SK-N-SH treated with all-trans-retinoic acid at 6 μM for 48 hours (cell line): ENCODE measurements around the gene ELF5.

Experiments
- ATAC-seq: fragments of 200-7000 bp; cut with Tn5 transposase; 3 replicates; pipeline ENCODE4 v1.9.1; 2020; ENCODE audit warnings: mild to moderate bottlenecking, moderate library complexity
- CSDC2 ChIP-seq: fragments of 250-450 bp; sonication (Bioruptor Pico); IDR thresholded peaks from 2 replicates; pipeline ENCODE4 v1.5.0; 2020; ENCODE audit warnings: mild to moderate bottlenecking, moderate library complexity
- ESRRG ChIP-seq: fragments of 250-450 bp; sonication (Bioruptor Pico); IDR thresholded peaks from 2 replicates; pipeline ENCODE4 v1.6.1; 2021; ENCODE audit warnings: mild to moderate bottlenecking
- GLIS3 ChIP-seq: fragments of 250-450 bp; sonication (Bioruptor Pico); IDR thresholded peaks from 2 replicates; pipeline ENCODE4 v1.5.0; 2020; ENCODE audit warnings: mild to moderate bottlenecking, moderate library complexity
- ISL1 ChIP-seq: fragments of 250-450 bp; sonication (Bioruptor Pico); IDR thresholded peaks from 2 replicates; pipeline ENCODE4 v2.1.2; 2022; ENCODE audit warnings: mild to moderate bottlenecking, moderate library complexity
- OSR1 ChIP-seq: fragments of 250-450 bp; sonication (Bioruptor Pico); IDR thresholded peaks from 2 replicates; pipeline ENCODE4 v1.8.0; 2022; ENCODE audit warnings: moderate library complexity, mild to moderate bottlenecking, inconsistent platforms
- PPARA ChIP-seq: fragments of 250-450 bp; sonication (Bioruptor Pico); IDR thresholded peaks from 2 replicates; pipeline ENCODE4 v1.5.0; 2020; ENCODE audit warnings: mild to moderate bottlenecking, borderline replicate concordance
- RARB ChIP-seq: fragments of 250-450 bp; sonication (Bioruptor Pico); IDR thresholded peaks from 2 replicates; pipeline ENCODE4 v1.8.0; 2021; ENCODE audit warnings: mild to moderate bottlenecking, moderate library complexity
- TCF4 ChIP-seq: fragments of 250-450 bp; sonication (Bioruptor Pico); IDR thresholded peaks from 2 replicates; pipeline ENCODE4 v1.8.0; 2021; ENCODE audit warnings: mild to moderate bottlenecking, moderate library complexity, borderline replicate concordance
- TOX ChIP-seq: fragments of 250-450 bp; sonication (Bioruptor Pico); IDR thresholded peaks from 2 replicates; pipeline ENCODE4 v1.8.0; 2021; ENCODE audit warnings: mild to moderate bottlenecking, moderate library complexity, borderline replicate concordance
- ZC3H10 ChIP-seq: fragments of 250-450 bp; sonication (Bioruptor Pico); IDR thresholded peaks from 2 replicates; pipeline ENCODE4 v1.5.1; 2021; ENCODE audit warnings: mild to moderate bottlenecking, moderate library complexity
- ZFP3 ChIP-seq: fragments of 250-450 bp; sonication (Bioruptor Pico); IDR thresholded peaks from 2 replicates; pipeline ENCODE4 v1.5.0; 2020; ENCODE audit warnings: mild to moderate bottlenecking, moderate library complexity
- ZFP30 ChIP-seq: fragments of 450-650 bp; formaldehyde crosslinking; IDR thresholded peaks from 2 replicates; pipeline ENCODE4 v1.5.0; 2022; ENCODE audit warnings: mild to moderate bottlenecking, moderate library complexity
- ZNF565 ChIP-seq: fragments of 450-650 bp; formaldehyde crosslinking; conservative IDR thresholded peaks from 2 replicates; pipeline ENCODE4 v1.5.0; 2020; ENCODE audit warnings: low read depth, mild to moderate bottlenecking, moderate library complexity
- ZNF70 ChIP-seq: fragments of 450-650 bp; formaldehyde crosslinking; IDR thresholded peaks from 2 replicates; pipeline ENCODE4 v1.5.0; 2020; ENCODE audit warnings: mild to moderate bottlenecking, moderate library complexity
- ZNF8 ChIP-seq: fragments of 450-650 bp; formaldehyde crosslinking; IDR thresholded peaks from 2 replicates; pipeline ENCODE4 v1.5.0; 2020; ENCODE audit warnings: mild to moderate bottlenecking, moderate library complexity
- TF ChIP-seq, protein P1 (sequence below): fragments of 250-450 bp; sonication (Bioruptor Pico); IDR thresholded peaks from 2 replicates; pipeline ENCODE4 v1.8.0; 2021; ENCODE audit warnings: low read depth, mild to moderate bottlenecking, moderate library complexity, borderline replicate concordance
- TF ChIP-seq, protein P2 (sequence below): fragments of 250-450 bp; sonication (Bioruptor Pico); IDR thresholded peaks from 2 replicates; pipeline ENCODE4 v1.5.1; 2021; ENCODE audit warnings: mild to moderate bottlenecking, moderate library complexity
- TF ChIP-seq, protein P3 (sequence below): fragments of 250-450 bp; sonication (Bioruptor Pico); IDR thresholded peaks from 2 replicates; pipeline ENCODE4 v1.5.0; 2020; ENCODE audit warnings: mild to moderate bottlenecking, moderate library complexity
- TF ChIP-seq, protein P4 (sequence below): fragments of 250-450 bp; sonication (Bioruptor Pico); IDR thresholded peaks from 2 replicates; pipeline ENCODE4 v1.5.1; 2020; ENCODE audit warnings: low read depth, mild to moderate bottlenecking, moderate library complexity

The ELF5 gene

GRCh38 chr11:34540870-34541269, 27.3 kb upstream of the ELF5 start:
- ATAC-seq = no peak
- TF ChIP-seq ZNF565 (CRISPR knock-in tag) = no peak
- no peak for TF ChIP-seq ZFP30
- TF ChIP-seq PPARA = no peak
- no peak for TF ChIP-seq OSR1 (CRISPR knock-in tag)
- TF ChIP-seq, protein P1, sequence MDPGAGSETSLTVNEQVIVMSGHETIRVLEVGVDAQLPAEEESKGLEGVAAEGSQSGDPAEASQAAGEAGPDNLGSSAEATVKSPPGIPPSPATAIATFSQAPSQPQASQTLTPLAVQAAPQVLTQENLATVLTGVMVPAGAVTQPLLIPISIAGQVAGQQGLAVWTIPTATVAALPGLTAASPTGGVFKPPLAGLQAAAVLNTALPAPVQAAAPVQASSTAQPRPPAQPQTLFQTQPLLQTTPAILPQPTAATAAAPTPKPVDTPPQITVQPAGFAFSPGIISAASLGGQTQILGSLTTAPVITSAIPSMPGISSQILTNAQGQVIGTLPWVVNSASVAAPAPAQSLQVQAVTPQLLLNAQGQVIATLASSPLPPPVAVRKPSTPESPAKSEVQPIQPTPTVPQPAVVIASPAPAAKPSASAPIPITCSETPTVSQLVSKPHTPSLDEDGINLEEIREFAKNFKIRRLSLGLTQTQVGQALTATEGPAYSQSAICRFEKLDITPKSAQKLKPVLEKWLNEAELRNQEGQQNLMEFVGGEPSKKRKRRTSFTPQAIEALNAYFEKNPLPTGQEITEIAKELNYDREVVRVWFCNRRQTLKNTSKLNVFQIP (CRISPR knock-in tag) = no peak
- TF ChIP-seq ESRRG (CRISPR knock-in tag) = no peak
- TF ChIP-seq, all 23 proteins: peak for 0

- TF ChIP-seq ZNF8 (CRISPR knock-in tag) (no peak), RARB (no peak), ZFP3 (no peak), TOX (CRISPR knock-in tag) (no peak), ZNF70 (CRISPR knock-in tag) (no peak), ISL1 (CRISPR knock-in tag) (no peak)
- TF ChIP-seq, protein P2, sequence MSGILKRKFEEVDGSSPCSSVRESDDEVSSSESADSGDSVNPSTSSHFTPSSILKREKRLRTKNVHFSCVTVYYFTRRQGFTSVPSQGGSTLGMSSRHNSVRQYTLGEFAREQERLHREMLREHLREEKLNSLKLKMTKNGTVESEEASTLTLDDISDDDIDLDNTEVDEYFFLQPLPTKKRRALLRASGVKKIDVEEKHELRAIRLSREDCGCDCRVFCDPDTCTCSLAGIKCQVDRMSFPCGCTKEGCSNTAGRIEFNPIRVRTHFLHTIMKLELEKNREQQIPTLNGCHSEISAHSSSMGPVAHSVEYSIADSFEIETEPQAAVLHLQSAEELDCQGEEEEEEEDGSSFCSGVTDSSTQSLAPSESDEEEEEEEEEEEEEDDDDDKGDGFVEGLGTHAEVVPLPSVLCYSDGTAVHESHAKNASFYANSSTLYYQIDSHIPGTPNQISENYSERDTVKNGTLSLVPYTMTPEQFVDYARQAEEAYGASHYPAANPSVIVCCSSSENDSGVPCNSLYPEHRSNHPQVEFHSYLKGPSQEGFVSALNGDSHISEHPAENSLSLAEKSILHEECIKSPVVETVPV (CRISPR knock-in tag) = no peak
- TF ChIP-seq, protein P3, sequence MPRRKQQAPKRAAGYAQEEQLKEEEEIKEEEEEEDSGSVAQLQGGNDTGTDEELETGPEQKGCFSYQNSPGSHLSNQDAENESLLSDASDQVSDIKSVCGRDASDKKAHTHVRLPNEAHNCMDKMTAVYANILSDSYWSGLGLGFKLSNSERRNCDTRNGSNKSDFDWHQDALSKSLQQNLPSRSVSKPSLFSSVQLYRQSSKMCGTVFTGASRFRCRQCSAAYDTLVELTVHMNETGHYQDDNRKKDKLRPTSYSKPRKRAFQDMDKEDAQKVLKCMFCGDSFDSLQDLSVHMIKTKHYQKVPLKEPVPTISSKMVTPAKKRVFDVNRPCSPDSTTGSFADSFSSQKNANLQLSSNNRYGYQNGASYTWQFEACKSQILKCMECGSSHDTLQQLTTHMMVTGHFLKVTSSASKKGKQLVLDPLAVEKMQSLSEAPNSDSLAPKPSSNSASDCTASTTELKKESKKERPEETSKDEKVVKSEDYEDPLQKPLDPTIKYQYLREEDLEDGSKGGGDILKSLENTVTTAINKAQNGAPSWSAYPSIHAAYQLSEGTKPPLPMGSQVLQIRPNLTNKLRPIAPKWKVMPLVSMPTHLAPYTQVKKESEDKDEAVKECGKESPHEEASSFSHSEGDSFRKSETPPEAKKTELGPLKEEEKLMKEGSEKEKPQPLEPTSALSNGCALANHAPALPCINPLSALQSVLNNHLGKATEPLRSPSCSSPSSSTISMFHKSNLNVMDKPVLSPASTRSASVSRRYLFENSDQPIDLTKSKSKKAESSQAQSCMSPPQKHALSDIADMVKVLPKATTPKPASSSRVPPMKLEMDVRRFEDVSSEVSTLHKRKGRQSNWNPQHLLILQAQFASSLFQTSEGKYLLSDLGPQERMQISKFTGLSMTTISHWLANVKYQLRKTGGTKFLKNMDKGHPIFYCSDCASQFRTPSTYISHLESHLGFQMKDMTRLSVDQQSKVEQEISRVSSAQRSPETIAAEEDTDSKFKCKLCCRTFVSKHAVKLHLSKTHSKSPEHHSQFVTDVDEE = no peak
- TF ChIP-seq, protein P1 (CRISPR knock-in tag) = no peak
- no peak for ATAC-seq
These were observed 24.0 kb upstream of the ELF5 start for GRCh38 chr11:34537636-34538035.

GRCh38 chr11:34536056-34536455, 22.5 kb upstream of the ELF5 start:
- no peak for ATAC-seq
- TF ChIP-seq, protein P2 (CRISPR knock-in tag) = no peak
- TF ChIP-seq, protein P4, sequence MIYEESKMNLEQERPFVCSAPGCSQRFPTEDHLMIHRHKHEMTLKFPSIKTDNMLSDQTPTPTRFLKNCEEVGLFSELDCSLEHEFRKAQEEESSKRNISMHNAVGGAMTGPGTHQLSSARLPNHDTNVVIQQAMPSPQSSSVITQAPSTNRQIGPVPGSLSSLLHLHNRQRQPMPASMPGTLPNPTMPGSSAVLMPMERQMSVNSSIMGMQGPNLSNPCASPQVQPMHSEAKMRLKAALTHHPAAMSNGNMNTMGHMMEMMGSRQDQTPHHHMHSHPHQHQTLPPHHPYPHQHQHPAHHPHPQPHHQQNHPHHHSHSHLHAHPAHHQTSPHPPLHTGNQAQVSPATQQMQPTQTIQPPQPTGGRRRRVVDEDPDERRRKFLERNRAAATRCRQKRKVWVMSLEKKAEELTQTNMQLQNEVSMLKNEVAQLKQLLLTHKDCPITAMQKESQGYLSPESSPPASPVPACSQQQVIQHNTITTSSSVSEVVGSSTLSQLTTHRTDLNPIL (CRISPR knock-in tag) = no peak
- TF ChIP-seq GLIS3 (CRISPR knock-in tag) = no peak
- no peak for TF ChIP-seq ZFP3

GRCh38 chr11:34534826-34535225, 21.2 kb upstream of the ELF5 start:
- no peak for ATAC-seq
- TF ChIP-seq, protein P3 = no peak
- no peak for TF ChIP-seq TCF4
- no peak for TF ChIP-seq CSDC2 (CRISPR knock-in tag)
- no peak for TF ChIP-seq OSR1 (CRISPR knock-in tag)
- no peak for TF ChIP-seq ZNF565 (CRISPR knock-in tag)
- no peak for TF ChIP-seq ZC3H10 (CRISPR knock-in tag)
- no peak for TF ChIP-seq ZNF70 (CRISPR knock-in tag)
